ENCODE measurements around the gene RAPGEF1. TPM values are rescaled to one million over a fixed set of nuclear protein-coding genes. Genes with fewer than 3 reads are reported as not detected.

Gene RAPGEF1
- total and polyA plus RNA-seq, 2 of the 13 experiments (the other 11 are each of a cell fraction or from before 2014, with no cell fraction given): 21.2 to 38.9 TPM

- TF ChIP-seq HNRNPLL (IDR thresholded peaks at IDR 0.05; ENCODE audit: low read depth, low read length, poor library complexity, severe bottlenecking) (peak; percentile 35), FOXP1 (IDR thresholded peaks at IDR 0.05) (no peak), FOXP1 (CRISPR knock-in tag; IDR thresholded peaks at IDR 0.05) (0 out of 2 replicates have a peak, but pooled peaks have one; percentile 33), PHB2 (IDR thresholded peaks at IDR 0.05; ENCODE audit: partially characterized antibody) (no peak), NCOA2 (CRISPR knock-in tag; IDR thresholded peaks at IDR 0.05) (no peak), CREB1 (IDR thresholded peaks at IDR 0.05) (no peak), CREB1 (CRISPR knock-in tag; IDR thresholded peaks at IDR 0.05) (peak; percentile 13; the same call in 1 of the 2 replicates), KAT8 (CRISPR knock-in tag; IDR thresholded peaks at IDR 0.05) (no peak), SMC3 (IDR thresholded peaks at IDR 0.05; ENCODE audit: low read length) (0 out of 2 replicates have a peak, but pooled peaks have one; percentile 7), ZNF619 (CRISPR knock-in tag; IDR thresholded peaks at IDR 0.05) (no peak), ZNF607 (CRISPR knock-in tag; IDR thresholded peaks at IDR 0.05; ENCODE audit: borderline replicate concordance) (no peak), ZNF670 (CRISPR knock-in tag; IDR thresholded peaks at IDR 0.05; ENCODE audit: borderline replicate concordance) (no peak), TEAD3 (CRISPR knock-in tag; optimal IDR thresholded peaks at IDR 0.05; ENCODE audit: borderline replicate concordance) (peak; percentile 30), LRRFIP1 (CRISPR knock-in tag; conservative IDR thresholded peaks at IDR 0.05) (no peak)
- TF ChIP-seq, protein P1, sequence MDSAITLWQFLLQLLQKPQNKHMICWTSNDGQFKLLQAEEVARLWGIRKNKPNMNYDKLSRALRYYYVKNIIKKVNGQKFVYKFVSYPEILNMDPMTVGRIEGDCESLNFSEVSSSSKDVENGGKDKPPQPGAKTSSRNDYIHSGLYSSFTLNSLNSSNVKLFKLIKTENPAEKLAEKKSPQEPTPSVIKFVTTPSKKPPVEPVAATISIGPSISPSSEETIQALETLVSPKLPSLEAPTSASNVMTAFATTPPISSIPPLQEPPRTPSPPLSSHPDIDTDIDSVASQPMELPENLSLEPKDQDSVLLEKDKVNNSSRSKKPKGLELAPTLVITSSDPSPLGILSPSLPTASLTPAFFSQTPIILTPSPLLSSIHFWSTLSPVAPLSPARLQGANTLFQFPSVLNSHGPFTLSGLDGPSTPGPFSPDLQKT (CRISPR knock-in tag; IDR thresholded peaks at IDR 0.05; ENCODE audit: borderline replicate concordance): no peak
- TF ChIP-seq, protein P2, sequence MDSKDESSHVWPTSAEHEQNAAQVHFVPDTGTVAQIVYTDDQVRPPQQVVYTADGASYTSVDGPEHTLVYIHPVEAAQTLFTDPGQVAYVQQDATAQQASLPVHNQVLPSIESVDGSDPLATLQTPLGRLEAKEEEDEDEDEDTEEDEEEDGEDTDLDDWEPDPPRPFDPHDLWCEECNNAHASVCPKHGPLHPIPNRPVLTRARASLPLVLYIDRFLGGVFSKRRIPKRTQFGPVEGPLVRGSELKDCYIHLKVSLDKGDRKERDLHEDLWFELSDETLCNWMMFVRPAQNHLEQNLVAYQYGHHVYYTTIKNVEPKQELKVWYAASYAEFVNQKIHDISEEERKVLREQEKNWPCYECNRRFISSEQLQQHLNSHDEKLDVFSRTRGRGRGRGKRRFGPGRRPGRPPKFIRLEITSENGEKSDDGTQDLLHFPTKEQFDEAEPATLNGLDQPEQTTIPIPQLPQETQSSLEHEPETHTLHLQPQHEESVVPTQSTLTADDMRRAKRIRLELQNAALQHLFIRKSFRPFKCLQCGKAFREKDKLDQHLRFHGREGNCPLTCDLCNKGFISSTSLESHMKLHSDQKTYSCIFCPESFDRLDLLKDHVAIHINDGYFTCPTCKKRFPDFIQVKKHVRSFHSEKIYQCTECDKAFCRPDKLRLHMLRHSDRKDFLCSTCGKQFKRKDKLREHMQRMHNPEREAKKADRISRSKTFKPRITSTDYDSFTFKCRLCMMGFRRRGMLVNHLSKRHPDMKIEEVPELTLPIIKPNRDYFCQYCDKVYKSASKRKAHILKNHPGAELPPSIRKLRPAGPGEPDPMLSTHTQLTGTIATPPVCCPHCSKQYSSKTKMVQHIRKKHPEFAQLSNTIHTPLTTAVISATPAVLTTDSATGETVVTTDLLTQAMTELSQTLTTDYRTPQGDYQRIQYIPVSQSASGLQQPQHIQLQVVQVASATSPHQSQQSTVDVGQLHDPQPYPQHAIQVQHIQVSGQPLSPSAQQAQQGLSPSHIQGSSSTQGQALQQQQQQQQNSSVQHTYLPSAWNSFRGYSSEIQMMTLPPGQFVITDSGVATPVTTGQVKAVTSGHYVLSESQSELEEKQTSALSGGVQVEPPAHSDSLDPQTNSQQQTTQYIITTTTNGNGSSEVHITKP (CRISPR knock-in tag; IDR thresholded peaks at IDR 0.05; ENCODE audit: low read depth): no peak
These were observed 62.3 kb downstream of the RAPGEF1 start (continued) for GRCh38 chr9:131677444-131678180.
